Esophagus squamous epithelium (tissue), 4 donors: Measurements from ENCODE around the gene NECTIN1.

Experiments used
- CTCF ChIP-seq, 6 experiments: fragments of 450-650 bp in 4 of 6; fragments of 200-600 bp in 2 of 6; sonication (generic) in 2 of 6; IDR thresholded peaks; one replicate each; pipeline ENCODE4 v1.5.1; 2016 to 2019; ENCODE audit warnings: antibody characterized with exemption in 6 of 6, mild to moderate bottlenecking in 4 of 6, moderate library complexity in 4 of 6
- POLR2A ChIP-seq, 4 donors: fragments of 450-650 bp; IDR thresholded peaks; one replicate each; pipeline ENCODE4 v1.6.1; 2017; ENCODE audit warnings: antibody characterized with exemption in 4 of 4, mild to moderate bottlenecking in 4 of 4, moderate library complexity in 3 of 4

- TF ChIP-seq CTCF (IDR thresholded peaks at IDR 0.05) = no peak
- no peak for TF ChIP-seq POLR2A (IDR thresholded peaks at IDR 0.05)
Observed at GRCh38 chr11:119752946-119753345, 23.9 kb upstream of the NECTIN1 start.
